Measurements from ENCODE around the gene ZNF398.
A peak's percentile ranks its signal among the peaks of the same experiment; 100 is the strongest.
"Not testable (repeated sequence)": the region's sequence is repeated elsewhere in the genome, so short reads cannot be mapped to it uniquely, and the experiment has no call there.

The ZNF398 gene

DNA sequence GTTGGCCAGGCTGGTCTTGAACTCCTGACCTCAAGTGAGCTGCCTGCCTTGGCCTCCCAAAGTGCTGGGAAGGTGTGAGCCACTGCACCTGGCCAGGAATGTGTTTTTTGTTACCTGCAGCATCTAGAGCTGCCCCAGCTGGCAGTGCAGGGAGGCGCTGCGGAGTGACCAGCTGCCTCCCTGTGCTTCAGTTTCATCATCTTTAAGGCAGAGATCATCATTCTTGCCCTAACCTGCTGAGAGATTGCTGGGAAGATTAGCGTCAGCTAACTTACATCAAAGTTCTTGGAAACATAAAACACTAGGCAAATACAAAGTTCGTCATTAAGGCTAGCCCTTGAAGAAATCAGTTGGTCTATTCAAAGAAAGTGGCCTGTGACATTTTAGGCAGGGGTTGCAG lies 50.4 kb downstream of the ZNF398 start:
- no peak for DNase-seq (ENCODE audit: low spot score)

DNA sequence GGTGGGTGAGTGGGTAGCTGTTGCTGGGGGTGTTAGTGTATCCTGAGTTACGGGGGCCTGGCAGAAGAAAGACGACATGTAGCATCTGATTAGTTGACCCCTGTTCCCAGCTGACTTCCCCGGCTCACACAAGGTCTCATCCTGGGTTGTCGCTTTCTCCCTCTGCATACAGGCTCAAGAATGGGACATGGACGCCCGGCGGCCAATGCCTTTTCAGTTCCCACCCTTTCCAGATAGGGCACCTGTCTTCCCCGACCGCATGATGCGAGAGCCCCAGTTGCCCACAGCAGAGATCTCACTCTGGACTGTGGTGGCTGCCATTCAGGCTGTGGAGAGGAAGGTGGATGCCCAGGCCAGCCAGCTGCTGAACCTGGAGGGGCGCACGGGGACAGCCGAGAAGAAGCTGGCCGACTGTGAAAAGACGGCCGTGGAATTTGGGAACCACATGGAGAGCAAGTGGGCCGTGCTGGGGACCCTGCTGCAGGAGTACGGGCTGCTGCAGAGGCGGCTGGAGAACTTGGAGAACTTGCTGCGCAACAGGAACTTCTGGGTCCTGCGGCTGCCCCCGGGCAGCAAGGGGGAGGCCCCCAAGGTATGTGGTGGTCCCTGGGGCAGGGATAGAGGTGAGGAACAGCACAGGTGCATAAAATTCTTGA lies 51.0 kb downstream of the ZNF398 start:
- DNase-seq (ENCODE audit: low spot score) = no peak

DNA sequence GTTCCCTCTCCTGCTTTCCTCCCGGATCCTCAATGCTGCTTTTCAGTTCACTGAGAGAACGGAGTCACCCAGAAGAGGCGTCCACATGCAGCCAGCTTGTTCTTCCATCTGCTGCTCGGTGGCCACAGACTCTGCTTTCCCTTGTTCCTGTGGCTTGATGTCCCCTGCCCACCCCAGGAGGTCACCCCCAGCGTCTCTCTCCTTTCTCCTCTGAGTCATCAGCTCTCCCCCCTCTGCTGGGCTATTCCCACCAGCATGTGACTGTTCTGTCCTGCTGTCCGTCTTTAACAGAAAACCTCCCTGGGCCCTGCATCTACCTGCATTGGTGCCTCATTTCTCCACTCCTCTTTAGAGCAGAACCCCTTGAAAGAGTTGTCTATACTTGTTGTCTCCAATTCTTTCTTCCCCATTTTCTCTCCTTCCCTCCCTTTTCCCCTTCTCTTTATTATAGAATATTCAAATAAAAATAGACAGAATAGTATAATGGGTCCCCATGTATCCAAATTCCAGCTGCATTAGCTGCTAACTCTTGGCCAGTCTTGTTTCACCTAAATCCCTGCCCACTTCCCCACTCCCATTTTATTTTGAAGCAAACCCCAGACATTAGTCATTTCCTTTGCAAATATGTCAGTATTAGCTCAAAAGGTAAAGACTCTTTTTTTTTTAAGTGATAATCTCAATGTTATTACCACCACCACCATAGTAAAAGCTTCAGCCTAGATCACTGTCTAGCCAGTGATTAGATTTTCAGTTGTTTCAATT lies 52.2 kb downstream of the ZNF398 start:
- DNase-seq (ENCODE audit: low spot score) = no peak

DNA sequence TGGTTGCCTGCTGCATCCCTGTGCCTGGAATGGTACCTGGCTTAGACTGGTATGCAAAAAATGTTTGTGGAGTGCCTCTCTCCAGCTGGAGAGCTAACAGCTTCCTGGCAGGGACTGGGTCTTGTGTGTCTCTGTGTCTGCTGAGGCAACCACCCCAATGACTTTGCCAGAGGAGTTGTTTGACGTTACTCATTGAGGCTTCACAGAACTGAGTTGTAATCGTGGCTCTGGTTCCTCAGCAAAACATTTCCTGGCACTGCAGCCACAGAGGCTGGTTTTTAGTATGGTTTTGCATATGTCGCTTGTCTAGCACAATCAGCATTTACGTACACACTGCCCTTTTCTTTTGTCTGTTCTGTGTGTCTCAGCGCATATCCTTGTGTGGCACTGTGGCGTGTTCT lies 55.6 kb downstream of the ZNF398 start:
- DNase-seq (ENCODE audit: low spot score) = no peak

DNA sequence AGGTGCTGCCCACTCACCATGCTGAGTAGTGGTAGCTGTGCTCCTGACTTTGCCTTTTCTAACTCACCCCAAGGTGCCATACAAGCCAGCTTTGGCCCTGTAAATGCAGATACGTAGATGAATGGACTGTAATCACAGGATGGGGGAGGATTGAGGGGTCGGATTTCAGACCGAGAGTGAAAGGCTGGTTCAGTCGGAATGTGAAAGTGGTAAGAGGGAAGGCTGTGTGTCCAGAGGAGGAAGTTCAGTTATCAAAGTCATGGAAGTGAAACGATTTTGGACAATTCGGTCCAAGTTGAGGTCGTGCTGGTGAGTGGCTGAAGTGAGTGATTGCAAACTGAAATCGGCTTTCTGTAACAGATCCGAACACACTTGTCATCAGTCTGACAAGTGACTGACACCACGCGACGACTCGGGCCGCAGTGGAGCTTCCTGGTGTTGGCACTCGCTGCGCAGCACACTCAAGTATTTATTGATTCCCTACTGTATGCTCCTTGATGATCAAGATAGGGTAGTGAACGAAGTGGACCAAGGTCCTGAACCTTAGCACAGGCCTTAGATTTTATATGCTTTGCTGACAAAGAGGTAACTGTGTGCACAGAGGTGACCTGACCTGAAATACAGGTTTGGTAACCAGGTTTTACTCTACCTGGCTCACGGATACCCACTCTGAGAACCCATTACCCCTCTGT lies 58.6 kb downstream of the ZNF398 start:
- no peak for DNase-seq (ENCODE audit: low spot score)

DNA sequence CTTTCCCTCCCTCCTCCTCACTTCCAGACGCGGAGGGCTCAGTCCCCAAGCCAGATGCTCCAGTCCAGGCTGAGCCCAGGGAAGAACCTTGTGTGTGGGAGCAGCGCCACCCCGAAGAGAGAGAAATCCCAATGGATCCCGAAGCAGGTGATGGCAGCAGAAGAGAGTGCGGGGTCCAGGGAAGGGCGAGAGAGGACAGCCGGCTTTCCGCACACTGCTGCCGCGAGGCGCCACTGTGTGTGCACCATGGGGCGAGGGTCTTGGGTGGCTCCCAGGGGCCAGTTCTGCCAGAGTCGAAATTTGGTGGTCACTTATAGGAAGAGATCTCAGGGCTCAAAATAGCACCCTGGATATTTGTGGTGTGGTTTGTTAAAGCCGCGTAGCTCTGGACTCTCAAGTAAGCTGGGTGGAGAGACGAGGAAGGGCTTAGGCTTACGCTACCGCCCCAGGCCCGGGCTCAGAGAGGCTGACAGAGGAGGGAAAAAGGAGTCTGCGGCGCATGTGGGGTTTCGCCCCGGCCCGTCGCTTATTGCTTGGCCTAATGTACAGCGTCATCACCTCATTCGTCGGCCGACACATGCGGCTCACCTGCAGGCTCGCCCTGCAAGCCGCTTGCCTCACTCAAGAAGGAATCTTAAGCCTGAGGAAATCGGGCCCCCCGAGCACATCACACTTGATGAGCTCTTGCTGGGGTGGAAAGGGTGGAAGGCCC lies 60.2 kb downstream of the ZNF398 start:
- DNase-seq (ENCODE audit: low spot score) = no peak

DNA sequence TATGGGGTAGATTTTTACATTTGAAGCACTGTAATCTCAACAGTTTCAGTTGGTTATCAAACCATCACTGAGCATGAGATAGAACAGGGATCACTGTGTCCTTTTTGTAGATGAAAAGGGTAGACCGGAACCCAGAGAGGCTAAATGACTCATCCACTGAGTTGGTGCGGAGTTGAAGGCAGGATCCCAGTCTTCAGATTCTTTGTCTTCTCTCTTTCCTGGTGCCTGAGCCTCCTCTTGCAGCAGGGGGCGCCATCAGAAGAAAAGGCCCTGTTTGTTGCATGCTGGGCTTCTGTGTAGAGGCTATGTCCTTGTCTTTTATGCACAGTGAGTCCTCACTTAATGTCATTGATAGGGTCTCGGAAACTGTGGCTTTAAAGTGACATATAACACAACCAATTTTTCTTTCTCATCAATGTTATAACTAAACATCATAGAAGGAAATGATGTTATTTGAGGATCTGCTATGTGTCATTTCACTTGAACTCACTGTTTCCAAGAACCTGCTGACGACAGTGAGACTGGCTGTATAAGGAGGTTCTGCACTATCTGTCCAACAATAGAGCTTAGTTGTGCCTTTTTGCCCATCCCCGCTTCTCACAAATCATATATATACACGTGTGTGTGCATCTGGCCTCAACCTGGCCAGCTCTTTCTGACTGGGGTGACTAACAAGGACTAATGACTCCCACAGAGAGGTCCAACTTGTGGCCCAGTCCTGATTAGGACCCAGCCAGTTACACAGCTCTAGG lies 62.4 kb downstream of the ZNF398 start:
- DNase-seq (ENCODE audit: low spot score) = peak; percentile 71

DNA sequence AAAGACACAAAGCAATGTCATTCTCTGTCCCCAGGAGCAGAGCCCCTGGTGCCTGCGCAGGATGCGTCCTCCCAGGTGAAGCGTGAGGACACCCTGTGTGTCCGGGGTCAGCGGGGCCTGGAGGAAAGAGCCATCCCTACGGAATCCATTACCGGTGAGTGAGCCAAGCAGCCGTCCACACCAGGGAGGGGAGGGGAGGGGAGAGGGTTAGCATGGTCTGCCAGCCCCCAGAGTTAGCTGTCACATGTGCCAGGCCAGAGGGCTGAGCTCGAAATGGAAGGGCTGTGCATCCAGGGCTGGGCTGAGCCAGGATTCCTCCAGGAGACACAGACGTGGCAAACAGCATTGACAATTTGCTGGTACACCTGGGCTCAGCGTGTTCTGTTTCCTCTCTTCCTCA lies 63.3 kb downstream of the ZNF398 start:
- no peak for DNase-seq (ENCODE audit: low spot score)

DNA sequence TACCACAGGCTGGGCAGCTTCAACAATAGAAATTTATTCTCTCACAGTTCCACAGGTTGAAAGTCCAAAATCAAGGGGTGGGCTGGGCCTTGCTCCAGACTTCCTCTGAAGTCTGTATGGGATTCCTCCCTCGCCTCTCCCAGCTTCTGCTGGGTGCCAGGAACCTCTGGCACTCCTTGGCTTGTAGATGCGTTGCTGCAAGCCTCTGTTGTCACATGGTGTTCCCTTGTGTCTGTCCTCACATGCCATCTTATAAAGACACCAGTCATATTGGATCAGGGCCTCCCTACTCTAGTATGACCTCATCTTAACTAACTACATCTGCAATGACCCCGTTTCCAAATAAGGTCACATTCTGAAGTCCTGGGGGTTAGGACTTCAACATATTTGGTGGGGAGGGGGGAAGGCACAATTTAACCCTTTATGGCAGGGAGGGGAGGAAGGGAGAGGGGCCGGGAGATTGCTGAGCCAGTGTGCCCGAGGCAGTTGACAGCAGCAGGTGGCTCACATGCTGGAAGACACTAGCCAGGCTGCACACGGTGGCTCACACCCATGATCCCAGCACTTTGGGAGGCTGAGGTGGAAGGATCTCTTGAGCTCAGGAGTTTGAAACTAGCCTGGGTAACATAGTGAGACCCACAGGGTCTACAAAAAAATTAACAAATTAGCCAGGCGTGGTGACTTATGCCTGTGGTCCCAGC lies 66.9 kb downstream of the ZNF398 start:
- DNase-seq (ENCODE audit: low spot score) = no peak

DNA sequence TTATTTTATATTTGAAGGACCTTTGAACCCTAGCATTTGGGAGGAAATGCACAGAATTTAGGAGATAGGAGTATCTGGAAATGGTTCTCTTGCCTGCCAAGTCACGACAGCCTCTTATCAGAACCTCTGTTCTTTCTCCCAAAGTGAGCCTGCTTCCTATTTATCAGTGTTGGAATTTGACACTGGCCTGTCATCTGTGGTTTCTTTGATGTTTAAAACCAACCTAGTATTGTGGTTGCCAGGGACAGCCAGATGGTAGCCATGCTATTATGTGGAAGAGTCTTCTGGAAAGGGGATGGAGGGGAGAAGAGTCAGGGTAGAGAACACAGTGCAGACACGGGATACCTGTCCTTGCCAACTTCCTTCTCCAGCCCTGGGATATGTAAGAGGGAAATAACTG lies 69.1 kb downstream of the ZNF398 start:
- no peak for DNase-seq (ENCODE audit: low spot score)

DNA sequence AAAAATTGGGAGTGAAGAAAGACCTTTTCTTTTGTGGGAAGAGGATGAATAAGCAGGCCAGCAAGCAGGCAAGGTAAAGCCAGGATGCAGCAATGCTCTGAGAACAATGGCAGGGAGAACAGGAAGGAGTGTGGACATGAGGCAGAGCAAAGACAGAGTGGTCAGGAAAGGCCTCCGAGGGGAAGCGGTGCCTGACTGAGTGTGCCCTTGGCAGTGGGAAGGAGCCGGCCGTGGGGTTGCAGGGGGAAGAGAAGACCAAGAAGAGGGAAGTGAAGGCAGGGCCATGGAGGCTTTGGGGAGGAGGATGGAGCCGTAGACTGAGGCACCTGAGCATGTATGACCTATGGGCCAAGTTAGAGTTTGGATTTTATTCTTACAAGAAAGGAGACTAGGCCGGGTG lies 70.3 kb downstream of the ZNF398 start:
- no peak for DNase-seq (ENCODE audit: low spot score)

DNA sequence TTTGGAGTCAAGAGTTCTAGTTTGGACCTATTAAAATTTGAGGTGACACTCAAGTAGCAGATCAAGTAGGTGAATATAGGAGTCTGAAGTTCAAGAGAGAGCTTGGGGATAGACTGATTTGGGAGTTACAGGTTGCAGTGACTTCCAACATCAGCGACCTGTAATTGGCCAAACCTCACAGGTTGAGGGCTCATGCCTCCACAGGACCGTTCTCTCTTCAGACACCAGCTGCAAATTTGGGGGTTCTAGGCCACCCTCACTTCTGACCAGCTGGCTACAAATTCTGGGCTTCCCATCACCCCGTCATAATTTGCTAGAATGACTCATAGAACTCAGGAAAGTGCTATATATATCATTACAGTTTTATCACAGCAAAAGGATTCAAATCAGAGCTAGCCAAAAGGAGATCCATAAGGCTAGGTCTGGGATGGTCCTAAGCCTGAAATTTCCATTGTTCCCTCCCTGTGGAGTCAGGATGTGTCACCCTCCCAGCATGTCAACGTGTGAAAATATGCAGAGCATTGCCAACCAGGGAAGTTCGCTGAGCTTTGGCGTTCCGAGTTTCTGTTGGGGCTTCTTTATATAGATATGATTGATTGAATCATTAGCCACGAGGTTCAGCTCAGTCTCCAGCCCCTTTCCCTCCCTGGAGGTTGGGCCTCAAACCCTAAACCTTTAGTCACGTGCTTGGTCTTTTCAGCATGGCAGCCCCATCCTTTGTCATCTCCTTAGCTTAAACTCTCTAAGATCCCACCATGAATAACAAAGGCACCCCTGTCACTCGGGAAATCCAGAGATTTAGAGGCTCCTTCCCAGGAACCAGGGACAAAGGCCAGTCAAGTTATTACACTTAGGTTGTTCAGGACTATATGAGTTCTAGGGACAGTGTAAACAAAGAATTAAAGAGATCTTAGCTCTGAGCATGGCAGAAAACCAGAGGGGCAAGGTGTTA lies 71.5 kb downstream of the ZNF398 start:
- DNase-seq (ENCODE audit: low spot score) = no peak

DNA sequence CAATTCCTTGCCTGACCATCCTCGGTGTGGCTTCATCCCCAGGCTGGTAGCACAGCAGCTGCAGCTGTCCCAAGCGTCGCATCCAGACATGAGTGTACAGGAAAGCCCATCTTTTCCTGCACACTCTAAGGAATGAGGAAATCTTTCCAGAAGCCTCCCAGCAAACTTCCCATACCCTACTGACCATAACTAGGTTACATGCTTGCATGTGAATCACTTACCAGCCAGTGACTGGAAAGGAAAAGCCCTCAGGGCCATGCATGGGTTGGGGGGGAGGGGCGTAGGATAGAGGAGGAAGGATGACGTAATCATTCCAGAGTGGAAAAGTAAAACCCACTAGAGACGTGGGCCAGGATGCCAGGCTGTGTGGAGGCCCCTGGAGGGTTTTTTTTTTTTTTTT lies 73.3 kb downstream of the ZNF398 start:
- no peak for DNase-seq (ENCODE audit: low spot score)

DNA sequence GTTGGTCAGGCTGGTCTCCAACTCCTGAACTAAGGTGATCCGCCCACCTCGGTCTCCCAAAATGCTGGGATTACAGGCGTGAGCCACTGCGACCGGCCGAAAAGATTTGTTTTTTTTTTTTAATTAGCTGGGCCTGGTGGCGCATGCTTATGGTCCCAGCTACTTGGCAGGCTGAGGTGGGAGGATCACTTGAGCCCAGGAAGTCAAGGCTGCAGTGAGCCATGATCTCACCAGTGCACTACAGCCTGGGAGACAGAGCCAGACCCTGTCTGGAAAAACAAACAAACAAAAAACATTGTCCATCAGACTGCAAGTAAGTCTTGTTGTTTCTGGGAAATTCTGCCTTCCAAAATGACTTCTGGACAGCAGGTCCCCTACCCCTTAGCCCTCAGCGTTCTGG lies 75.9 kb downstream of the ZNF398 start:
- DNase-seq (ENCODE audit: low spot score) = no peak

DNA sequence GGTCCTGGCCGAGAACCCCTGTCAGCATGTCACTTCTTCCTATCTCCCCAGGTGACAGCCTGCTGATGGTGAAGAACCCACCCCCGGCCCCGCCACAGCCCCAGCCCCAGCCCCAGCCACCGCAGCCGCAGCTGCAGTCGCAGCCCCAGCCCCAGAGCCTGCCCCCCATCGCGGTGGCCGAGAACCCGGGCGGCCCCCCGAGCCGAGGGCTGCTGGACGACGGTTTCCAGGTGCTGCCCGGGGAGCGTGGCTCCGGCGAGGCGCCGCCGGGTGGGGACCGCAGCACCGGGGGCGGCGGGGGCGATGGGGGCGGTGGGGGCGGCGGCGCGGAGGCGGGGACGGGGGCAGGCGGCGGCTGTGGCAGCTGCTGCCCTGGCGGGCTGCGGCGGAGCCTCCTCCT lies 76.5 kb downstream of the ZNF398 start:
- no peak for DNase-seq (ENCODE audit: low spot score)

DNA sequence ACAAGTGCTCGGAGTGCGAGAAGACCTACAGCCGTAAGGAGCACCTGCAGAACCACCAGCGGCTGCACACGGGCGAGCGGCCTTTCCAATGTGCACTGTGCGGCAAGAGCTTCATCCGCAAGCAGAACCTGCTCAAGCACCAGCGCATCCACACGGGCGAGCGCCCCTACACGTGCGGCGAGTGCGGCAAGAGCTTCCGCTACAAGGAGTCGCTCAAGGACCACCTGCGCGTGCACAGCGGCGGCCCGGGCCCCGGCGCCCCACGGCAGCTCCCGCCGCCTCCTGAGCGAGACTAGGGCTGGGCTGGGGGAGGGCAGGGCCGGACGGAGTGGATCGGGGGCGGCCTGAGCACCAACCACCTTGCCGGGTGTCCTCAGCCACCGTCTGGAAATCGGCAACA lies 77.1 kb downstream of the ZNF398 start:
- no peak for DNase-seq (ENCODE audit: low spot score)

DNA sequence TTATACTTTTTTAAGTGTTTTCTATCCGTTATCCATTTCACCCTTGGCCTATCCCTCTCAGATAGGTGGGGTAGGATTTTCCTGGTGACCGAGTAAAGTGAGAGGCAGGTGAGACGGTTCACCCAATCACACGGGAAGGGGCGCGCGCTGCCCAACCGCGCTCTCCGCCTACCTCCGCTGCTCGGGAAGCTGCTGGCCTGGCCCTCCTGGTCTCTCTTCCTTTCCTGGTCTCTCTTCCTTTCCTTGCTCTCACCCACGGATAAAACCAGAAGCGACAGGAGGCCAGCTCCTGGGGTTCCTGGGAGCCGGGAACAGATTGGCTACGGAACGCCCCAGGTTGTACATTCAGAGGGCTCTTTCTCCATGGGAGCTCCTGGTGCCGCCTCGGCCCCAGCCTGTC lies 77.9 kb downstream of the ZNF398 start:
- DNase-seq (ENCODE audit: low spot score) = no peak

DNA sequence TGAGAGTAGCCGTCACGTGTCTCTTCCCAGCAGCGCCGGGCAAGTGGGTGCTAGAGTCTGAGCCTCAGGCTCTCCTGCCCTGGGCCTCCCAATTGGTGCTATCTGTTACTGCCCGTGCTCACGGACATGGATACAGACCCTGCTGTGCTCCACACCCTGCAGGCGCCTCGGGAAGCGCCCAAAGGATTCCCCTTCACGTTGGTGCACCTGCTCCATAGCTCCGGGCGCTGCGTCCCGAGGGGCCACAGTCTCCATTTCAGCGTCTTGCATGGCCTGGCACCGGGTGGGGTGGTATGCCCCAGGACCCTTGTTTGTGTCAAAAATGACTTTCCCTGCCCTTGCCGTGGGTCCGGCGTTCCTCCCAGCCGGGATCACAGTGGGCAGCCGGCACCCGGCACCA lies 78.4 kb downstream of the ZNF398 start:
- DNase-seq (ENCODE audit: low spot score) = no peak

DNA sequence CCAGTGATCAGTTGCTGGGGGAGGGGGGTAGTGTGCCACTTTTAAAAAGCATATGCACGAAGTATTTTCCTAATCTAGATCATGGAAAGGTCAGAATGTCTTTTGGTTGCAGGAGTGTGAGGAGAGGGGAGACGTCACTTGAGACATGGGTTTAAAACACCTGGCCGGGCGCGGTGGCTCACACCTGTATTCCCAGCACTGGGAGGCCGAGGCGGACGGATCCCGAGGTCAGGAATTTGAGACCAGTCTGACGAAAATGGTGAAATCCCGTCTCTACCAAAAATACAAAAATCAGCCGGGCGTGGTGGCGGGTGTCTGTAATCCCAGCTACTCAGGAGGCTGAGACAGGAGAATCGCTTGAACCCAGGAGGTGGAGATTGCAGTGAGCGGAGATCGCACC lies 79.1 kb downstream of the ZNF398 start:
- DNase-seq (ENCODE audit: low spot score) = not testable (repeated sequence)

DNA sequence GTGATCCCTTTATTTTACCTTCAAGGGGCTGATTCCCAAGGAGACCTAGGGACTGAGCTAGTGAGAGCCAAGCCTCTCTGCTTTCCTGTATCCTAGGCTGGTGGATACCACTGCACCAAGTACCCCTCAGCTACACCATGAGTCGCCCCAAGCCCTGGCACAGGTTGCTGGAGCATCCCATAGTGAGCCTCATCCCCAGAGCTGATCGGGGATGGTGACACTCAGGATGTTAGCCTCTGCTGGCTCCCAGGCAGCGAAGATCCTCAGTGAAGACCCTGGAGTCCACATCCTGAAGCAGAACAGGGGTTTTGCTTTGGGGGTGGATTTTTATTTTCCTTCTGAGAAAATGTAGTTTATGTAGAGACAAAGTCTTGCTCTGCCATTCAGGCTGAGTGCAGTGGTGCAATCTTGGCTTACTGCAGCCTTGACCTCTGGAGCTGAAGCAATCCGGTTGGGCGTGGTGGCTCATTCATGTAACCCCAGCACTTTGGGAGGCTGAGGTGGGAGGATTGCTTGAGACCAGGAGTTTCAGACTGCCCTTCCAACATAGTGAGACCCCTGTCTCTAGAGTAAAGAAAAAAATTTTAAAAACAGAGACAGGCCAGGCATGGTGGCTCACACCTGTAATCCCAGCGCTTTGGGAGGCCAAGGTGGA lies 79.7 kb downstream of the ZNF398 start:
- no peak for DNase-seq (ENCODE audit: low spot score)
